ENCODE measurements around the gene SETD7. TPM values are rescaled to one million over a fixed set of nuclear protein-coding genes. Genes with fewer than 3 reads are reported as not detected.

The SETD7 gene
- 54.5 and 180 TPM in 2 replicates for total RNA-seq (ENCODE audit: low replicate concordance)

GRCh38 chr4:139556071-139556723 lies at the start of gene SETD7:
TSS of gene SETD7 (minus strand) at chr4:139556219. CDS start at chr4:139556137, 82 bp downstream.

DNA sequence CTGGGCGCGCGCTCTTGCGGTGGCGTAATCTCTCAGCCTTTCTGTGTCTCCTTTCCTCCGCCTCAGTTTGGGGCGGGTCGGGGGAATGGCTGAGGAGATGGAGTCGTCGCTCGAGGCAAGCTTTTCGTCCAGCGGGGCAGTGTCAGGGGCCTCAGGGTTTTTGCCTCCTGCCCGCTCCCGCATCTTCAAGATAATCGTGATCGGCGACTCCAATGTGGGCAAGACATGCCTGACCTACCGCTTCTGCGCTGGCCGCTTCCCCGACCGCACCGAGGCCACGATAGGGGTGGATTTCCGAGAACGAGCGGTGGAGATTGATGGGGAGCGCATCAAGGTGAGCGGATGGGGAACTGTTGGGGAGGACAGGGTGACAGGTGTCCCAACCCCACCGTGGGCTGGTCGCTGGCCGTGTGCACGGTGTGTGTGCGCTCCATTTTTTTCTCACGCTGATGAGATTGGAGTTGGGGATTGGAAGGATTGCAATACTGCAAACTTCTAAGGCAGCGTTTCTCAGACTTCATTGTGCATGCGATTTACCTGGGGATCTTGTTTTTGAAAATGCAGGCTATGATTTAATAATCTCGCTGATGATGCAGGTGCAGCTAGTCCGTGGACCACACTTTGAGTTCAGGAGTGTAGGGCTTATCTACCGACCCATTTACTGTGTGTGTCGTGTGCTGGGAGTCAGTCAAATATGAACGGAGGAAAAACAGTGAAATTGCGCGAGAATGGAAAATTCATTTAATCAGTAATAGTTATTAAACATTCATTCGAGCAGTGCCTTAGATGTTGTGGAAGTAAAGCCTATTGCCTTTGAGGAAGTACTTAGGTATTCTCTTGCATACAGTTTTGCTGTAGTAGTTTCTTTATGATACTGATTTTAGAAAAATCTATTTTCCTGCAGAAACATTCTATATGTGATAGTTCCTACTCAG lies 101.6 kb downstream of the SETD7 start, which contains the start of gene RAB33B:
RAB33B (plus strand) TSS at position 11 of the 935 bp plus-strand sequence; CDS start at position 86, 75 bp downstream.

Other genes with a start within 250 kb of the SETD7 start
- 11.7 and 14.7 TPM in 2 replicates for gene RAB33B, start 102.1 kb downstream of the SETD7 start, total RNA-seq (ENCODE audit: low replicate concordance)
- gene MGST2, start 109.6 kb upstream of the SETD7 start, total RNA-seq (ENCODE audit: low replicate concordance): 1.4 and 21.6 TPM in 2 replicates